ENCODE data around the gene RAB11FIP5. TPM values are rescaled to one million over a fixed set of nuclear protein-coding genes. Genes with fewer than 3 reads are reported as not detected.
A peak's percentile ranks its signal among the peaks of the same experiment; 100 is the strongest.

Gene RAB11FIP5
- total and polyA plus RNA-seq, 9 of the 15 experiments (the other 6 are each of a cell fraction or from before 2014, with no cell fraction given): 1.7 to 14.4 (median 6.4) TPM

GRCh38 chr2:73131807-73132206 lies 19.1 kb upstream of the RAB11FIP5 start (continued):
- TF ChIP-seq HMGXB4 (CRISPR knock-in tag; IDR thresholded peaks at IDR 0.05): no peak
- no peak for TF ChIP-seq RBFOX2 (IDR thresholded peaks at IDR 0.05; ENCODE audit: low read depth, low read length)
- no peak for TF ChIP-seq ZNF561 (CRISPR knock-in tag; conservative IDR thresholded peaks at IDR 0.05)
- no peak for TF ChIP-seq SETDB1 (IDR thresholded peaks at IDR 0.05; ENCODE audit: low read length)
- no peak for TF ChIP-seq SNAPC5 (CRISPR knock-in tag; IDR thresholded peaks at IDR 0.05)
- no peak for TF ChIP-seq ZKSCAN1 (IDR thresholded peaks at IDR 0.05; ENCODE audit: low read depth, low read length)

- no peaks in the 10 kb centered on the region for H3K9me3 ChIP-seq (replicated peaks; ENCODE audit: control insufficient read depth, insufficient read depth, low read depth, low read length)
- 0 out of 2 replicates have a peak, but pooled peaks cover 2% of the 10 kb centered on the region for H4K20me1 ChIP-seq (replicated peaks; ENCODE audit: control insufficient read depth, insufficient read depth, low read length)
- POLR2A ChIA-PET: no interaction called here
- WGBS (ENCODE audit: insufficient coverage, low coverage, missing lambda C conversion rate): 2% methylated on average over 4 of the region's 5 CpGs
- no peak overlapping the region for H2AFZ ChIP-seq (ENCODE audit: low read depth, low read length)
- no peaks in the 10 kb centered on the region for H3K4me1 ChIP-seq (replicated peaks in 1 of 2; ENCODE audit: control insufficient read depth in 2 of 2, insufficient read depth in 2 of 2, low read length in 2 of 2)
- no peak overlapping the region for H3K4me2 ChIP-seq (ENCODE audit: insufficient read depth, low read length)
- no peaks in the 10 kb centered on the region for H3K79me2 ChIP-seq (ENCODE audit: control insufficient read depth, insufficient read depth, low read length)
- peaks cover 7 to 17% of the 10 kb centered on the region in 2 experiments; a peak in 3 of 5 replicates for H3K27me3 ChIP-seq (ENCODE audit: control insufficient read depth in 2 of 2, insufficient read depth in 2 of 2, low read length in 2 of 2)
- CTCF ChIA-PET (ENCODE audit: low intra/inter-chr PET ratio): no interaction called here
- no peak overlapping the region for H3K27ac ChIP-seq (ENCODE audit: extremely low read depth, low read depth, low read length)
- FAIRE-seq (no peak), ATAC-seq (no peak), DNase-seq (ENCODE audit: extremely low read depth in 1 of 4, low spot score in 3 of 4) (no peak)
- H3K9ac ChIP-seq (ENCODE audit: insufficient read depth in 1 of 2, low read depth in 2 of 2, low read length in 2 of 2): no peak overlapping the region
- in situ Hi-C loops (cut with MboI): no loop called here
- no peaks in the 10 kb centered on the region for H3K36me3 ChIP-seq (ENCODE audit: control insufficient read depth, insufficient read depth, low read length)
- intact Hi-C loops (cut with micrococcal nuclease): no loop called here
- BruUV-seq (replicated peaks): no TSS peak
- H3K9me1 ChIP-seq (ENCODE audit: control insufficient read depth, insufficient read depth, low read length): no peaks in the 10 kb centered on the region
- H3K4me3 ChIP-seq: no peak overlapping the region
- TF ChIP-seq STAG1 (CRISPR knock-in tag; IDR thresholded peaks at IDR 0.05; ENCODE audit: borderline replicate concordance) (no peak), ARNT (IDR thresholded peaks at IDR 0.05) (no peak), TCF7 (IDR thresholded peaks at IDR 0.05; ENCODE audit: borderline replicate concordance) (no peak), VEZF1 (CRISPR knock-in tag; IDR thresholded peaks at IDR 0.05) (peak; percentile 69), PBX2 (CRISPR knock-in tag; IDR thresholded peaks at IDR 0.05; ENCODE audit: low read depth) (no peak), PBX2 (tag; conservative IDR thresholded peaks at IDR 0.05; ENCODE audit: low read depth) (peak; percentile 46), PKNOX1 (IDR thresholded peaks at IDR 0.05) (peak; percentile 90), ERF (CRISPR knock-in tag; IDR thresholded peaks at IDR 0.05) (no peak), SAFB (IDR thresholded peaks at IDR 0.05; ENCODE audit: borderline replicate concordance, low read depth, low read length) (no peak), FOXK1 (CRISPR knock-in tag; IDR thresholded peaks at IDR 0.05; ENCODE audit: borderline replicate concordance) (no peak)
Measured at GRCh38 chr2:73130790-73131189, 18.0 kb upstream of the RAB11FIP5 start.
